ENCODE data around the gene ASMTL.
A peak's percentile ranks its signal among the peaks of the same experiment; 100 is the strongest.

Gene ASMTL

DNA sequence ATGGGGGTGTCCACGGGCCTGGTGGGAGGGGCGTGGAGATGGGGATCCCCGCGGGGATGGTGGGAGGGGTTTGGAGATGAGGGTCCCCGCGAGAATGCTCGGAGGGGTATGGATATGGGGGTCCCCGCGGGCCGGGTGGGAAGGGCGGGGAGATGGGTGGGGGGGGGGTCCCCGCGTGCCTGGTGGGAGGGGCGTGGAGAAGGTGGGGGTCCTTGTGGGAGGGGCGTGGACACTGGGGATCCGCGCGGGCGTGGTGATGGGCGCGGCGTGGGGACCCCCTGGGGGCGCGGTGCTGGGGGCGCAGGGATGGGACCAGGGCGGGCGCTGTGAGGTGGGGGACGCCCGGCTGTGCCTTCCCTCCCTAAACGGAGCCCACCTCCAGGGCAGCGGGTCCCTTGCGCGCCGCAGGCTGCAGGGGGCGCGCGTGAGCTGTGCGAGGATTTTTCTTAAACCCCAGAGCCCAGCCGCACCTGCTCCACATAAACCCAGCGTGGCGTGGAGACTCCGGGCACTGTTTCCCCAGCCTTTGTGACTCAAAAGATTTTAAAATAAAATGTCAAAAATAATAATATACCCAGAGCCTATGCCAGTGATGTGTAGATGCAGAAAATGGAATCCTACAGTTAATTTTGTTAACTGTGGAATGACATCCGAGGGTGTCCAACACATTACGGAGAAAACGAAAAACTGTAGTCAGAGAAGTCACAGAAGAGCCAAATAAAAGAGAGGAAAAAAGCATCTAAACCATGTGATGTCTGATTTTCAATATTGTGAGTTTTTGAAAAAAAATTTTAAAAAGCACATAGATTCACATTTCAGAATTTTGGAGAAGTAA, 1.5 kb upstream of the ASMTL start:
- DNase-seq (ENCODE audit: low spot score) = peak; percentile 91

DNA sequence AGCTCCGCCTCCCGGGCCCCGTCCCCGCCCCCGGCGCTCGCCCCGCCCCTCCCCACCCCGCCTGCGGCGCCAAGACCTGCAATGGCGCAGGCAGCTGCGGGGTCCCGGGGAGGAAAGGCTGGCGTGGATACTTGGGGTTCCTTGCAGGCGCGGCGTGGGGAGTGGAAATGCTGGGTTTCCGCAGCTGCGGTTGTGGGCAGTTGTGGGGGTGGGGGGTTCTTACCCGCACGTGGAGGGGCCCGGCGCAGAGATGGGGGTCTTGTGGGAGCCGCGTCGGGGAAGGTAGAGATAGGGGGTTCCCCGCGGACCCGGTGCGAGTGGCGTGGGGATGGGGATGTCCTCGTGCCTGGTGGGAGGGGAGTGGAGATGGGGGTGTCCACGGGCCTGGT, 680 bp upstream of the ASMTL start:
- no peak for DNase-seq (ENCODE audit: low spot score)

DNA sequence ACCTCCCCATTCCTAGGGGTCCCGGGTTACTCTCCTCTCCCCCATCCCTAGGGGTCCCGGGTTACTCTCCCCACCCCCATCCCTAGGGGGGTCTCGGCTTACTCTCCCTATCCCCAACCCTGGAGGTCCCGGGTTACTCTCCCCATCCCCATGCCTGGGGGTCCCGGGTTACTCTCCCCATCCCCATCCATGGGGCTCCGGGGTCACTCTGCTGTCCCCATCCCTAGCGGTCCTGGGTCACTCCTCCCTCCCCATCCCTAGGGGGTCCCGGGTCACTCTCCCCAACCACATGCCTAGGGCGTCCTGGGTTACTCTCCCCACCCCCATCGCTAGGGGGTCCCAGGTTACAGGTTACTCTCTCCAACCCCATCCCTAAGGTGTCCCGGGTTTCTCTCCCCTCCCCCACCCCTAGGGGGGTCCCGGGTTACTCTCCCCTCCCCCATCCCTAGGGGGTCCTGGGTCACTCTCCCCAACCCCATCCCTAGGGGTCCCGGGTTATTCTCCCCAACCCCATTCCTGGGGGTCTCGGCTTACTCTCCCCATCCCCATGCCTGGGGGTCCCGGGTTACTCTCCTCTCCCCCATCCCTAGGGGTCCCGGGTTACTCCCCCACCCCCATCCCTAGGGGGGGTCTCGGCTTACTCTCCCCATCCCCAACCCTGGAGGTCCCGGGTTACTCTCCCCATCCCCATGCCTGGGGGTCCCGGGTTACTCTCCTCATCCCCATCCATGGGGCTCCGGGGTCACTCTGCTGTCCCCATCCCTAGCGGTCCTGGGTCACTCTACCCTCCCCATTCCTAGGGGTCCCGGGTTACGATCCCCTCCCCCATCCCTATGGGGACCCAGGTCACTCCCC, 821 bp downstream of the ASMTL start:
- DNase-seq (ENCODE audit: low spot score) = peak; percentile 54

DNA sequence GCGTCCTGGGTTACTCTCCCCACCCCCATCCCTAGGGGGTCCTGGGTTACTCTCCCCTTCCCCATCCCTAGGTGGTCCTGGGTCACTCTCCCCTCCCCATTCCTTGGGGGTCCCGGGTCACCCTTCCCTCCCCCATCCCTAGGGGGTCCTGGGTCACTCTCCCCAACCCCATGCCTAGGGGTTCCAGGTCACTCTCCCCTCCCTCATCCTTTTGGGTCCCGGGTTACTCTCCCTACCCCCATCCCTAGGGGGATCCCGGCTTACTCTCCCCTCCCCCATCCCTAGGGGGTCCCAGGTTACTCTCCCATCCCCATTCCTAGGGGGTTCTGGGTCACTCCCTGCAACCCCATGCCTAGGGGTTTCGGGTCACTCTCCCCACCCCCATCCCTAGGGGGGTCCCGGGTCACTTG, 1.5 kb downstream of the ASMTL start:
- DNase-seq (ENCODE audit: low spot score) = no peak

GRCh38 chrX:1450361-1451161, 2.1 kb downstream of the ASMTL start:
- DNase-seq (ENCODE audit: low spot score) = peak; percentile 41

GRCh38 chrX:1449823-1450149, 2.9 kb downstream of the ASMTL start:
- DNase-seq (ENCODE audit: low spot score) = no peak

DNA sequence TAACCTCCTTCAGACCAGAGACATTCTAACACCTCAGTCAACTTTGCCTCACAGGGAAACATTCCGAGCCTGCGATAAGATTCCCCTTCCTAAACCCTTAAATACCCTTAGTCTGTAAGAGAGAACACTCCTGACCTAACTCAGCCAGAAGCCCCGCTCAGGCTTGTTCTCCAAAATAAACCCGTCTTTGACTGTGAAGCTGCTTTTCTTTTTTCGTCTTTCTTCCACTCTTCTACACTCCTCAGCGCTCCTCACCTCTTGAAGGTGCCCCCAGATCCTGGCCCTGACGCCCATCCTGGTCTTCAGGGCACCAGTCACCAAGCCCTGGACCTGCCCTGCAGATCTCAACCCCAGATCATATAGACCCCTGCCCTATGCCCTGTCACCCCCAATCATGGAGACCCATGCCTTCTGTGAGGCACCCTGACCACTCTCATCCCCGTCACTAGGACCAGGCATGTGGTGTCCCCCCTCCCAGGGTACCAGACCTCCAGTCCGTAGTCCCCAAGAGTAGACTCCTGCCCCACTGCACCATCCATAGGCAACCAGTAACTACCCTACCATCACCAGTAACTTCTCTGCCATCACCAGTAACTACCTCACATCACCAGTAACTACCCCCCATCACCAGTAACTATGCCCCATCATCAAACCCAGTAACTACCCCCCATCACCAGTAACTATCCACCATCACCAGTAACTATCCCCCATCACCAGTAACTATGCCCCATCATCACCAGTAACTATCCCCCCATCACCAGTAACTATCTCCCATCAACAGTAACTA, 3.5 kb downstream of the ASMTL start:
- DNase-seq (ENCODE audit: low spot score) = peak; percentile 25

DNA sequence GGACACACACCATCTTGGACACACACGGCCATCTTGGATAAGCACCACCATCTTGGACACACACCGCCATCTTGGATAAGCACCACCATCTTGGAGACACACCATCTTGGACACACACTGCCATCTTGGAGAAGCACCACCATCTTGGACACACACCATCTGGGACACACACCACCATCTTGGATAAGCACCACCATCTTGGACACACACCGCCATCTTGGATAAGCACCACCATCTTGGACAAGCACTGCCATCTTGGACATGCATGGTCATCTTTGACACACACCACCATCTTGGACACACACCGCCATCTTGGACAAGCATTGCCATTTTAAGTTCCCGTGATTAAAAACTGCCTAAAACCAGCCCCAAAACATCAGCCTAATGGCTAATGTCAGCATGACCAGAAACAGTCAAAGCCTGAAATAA, 4.1 kb downstream of the ASMTL start:
- peak; percentile 17 for DNase-seq (ENCODE audit: low spot score)

- DNase-seq (ENCODE audit: low spot score) = peak; percentile 21
Measured at GRCh38 chrX:1447969-1448572, 4.6 kb downstream of the ASMTL start.

DNA sequence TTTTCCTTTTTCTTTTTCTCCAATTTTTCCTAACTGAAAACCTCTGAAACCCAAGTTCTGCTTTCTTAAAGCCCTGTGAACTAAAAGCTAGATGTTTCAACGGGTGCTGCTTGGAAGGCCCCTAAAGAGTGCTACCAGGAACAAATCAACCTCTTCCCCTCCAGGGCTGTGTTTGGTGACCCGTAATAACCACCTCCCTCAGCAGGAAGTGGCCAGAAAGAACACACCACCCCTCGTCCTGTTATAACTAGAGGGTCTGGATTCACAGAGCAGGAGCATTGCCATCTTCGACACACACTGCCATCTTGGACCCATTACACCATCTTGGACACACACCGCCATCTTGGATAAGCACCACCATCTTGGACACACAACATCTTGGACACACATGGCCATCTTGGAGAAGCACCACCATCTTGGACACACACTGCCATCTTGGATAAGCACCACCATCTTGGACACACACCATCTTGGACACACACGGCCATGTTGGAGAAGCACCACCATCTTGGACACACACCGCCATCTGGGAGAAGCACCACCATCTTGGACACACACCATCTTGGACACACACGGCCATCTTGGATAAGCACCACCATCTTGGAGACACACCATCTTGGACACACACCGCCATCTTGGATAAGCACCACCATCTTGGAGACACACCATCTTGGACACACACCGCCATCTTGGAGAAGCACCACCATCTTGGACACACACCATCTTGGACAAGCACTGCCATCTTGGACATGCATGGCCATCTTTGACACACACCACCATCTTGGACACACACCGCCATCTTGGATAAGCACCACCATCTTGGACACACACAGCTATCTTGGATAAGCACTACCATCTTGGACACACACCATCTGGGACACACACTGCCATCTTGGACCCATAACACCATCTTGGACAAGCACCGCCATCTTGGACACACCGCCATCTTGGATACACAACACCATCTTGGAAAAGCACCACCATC, 5.4 kb downstream of the ASMTL start:
- DNase-seq (ENCODE audit: low spot score) = peak; percentile 24

DNA sequence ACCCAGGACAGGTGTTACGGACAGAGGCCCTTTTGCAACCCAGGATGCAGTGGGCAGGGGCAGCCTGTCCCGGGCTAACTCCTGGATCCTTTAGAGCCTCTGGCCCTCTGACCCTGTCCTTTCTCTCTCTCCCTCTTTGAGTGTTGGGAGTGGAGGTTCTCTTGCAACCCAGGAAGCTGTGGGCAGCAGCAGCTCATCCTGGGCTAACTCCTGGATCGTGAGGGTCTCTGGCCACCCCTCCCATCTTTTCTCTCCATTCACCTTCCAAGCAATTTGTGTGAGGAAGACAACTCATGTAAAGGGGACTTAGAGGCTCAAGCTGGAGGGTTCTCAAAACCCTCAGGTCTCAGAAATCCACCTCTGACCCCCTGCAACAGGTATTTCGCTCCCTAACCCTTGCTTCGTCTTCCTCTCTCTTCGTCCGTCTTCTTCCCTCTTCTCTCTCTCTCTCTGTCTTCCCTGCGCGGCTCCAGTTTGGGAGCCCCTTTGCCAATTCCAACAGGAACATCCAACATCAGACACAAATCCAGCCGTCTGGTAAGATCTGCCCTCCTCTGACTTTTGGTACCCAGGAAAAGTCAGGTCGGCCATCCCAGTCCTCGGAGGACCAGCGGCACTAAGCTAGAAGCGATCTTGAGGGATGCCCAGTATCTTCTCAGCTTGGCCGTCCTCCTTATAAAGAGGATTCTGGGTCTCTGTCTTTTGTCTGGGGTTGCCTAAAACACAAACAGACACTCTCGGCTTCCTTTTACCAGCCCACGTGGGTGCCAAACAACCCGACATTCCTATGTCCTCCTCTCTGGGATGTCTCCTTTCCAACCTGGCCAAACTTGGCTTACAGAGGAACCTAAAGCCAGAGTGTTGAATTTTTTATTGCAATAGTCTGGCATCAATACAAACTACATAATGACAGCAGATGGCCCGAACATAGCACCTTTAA, 7.9 kb downstream of the ASMTL start:
- peak; percentile 14 for DNase-seq (ENCODE audit: low spot score)

DNA sequence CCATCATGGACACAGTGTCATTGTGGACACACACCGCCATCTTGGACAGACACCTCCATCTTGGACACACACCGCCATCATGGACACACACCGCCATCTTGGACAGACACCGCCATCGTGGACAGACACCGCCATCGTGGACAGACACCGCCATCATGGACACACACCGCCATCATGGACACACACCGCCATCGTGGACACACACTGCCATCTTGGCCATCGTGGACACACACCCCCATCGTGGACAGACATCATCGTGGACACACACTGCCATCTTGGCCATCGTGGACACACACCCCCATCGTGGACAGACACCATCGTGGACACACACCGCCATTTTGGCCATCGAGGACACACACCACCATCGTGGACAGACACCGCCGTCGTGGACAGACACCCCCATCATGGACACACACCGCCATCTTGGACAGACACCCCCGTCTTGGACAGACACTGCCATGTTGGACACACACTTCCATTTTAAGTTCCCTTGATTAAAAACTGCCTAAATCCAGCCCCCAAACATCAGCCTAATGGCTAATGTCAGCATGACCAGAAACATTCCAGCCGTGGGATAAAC, 9.1 kb downstream of the ASMTL start:
- peak; percentile 33 for DNase-seq (ENCODE audit: low spot score)

- DNase-seq (ENCODE audit: low spot score) = peak; percentile 29
Measured at GRCh38 chrX:1442724-1443367, 9.9 kb downstream of the ASMTL start.

DNA sequence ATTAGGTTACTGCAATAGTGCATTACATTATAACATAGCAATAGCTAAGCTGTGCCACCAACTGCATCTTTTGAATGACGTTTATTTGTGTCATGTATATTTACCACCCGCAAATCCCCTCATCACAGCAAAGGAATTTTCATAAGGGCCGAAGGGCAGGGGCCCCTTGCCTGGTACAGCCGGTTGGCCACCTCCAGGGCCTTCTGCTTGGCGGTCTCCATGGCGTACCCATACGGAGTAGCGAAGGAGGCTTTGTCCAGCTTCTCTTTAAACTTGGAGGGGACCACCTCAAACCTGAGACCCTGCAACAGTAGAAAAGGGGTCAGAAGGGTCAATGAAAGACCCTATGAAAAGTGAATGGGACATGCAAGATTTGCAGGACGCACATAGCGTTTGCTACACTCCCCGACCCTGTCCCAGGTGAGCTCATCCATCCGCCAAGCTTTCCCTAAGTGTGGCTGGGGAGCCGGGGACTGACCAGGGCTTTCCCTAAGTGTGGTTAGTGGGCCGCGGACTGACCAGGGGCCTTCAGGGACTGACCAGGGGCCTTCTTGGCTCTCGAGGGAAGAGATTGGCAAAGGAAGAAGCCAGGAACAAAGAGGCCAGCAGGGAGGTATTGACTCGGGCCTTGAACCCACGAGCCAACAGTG, 10.6 kb downstream of the ASMTL start:
- peak; percentile 35 for DNase-seq (ENCODE audit: low spot score)

DNA sequence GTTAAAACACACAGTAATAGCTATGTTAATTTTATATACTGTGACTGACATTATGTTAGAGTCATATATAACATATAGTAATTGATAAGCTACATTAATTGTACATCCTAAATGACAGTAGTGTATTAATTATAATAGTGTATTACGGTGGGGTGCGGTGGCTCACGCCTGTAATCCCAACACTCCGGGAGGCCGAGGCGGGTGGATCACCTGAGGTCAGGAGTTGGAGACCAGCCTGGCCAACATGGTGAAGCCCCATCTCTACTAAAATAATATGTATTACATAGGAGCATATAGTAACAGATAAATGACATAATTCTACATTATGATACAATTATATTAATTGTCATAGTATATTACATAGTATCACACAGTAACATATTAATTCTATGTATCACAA, 12.2 kb downstream of the ASMTL start:
- DNase-seq (ENCODE audit: low spot score) = no peak

DNA sequence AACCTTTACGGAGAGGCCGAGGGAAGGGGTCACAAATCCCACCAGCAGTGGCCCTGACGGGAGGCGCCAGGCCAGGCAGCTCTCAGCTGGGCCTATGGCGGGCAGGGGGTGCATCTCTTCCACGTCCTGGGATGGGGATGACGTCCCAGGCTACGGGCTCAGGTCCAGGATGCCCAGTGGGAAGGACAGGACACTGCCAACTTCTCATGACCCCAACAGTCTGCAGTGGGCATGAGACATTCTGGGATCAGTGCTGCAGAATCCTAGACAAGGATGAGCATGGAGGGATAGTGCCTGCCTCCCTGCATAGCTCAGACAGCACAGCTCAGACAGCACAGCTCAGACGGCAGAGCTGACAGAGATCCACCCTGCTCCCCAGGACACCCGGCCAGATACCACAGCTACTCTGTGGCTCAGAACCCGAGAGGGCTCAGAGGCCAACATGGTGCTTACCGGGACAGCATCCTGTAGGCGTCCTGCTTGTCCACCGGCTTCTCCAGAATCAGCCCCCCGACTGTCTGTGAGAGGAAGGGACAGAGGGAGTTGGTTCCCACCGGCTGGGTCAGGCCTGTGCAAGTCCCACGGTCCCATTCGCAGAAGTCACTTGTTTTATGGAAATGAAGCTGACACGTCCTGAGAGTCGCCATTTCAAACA, 17.3 kb downstream of the ASMTL start:
- peak; percentile 29 for DNase-seq (ENCODE audit: low spot score)

- DNase-seq (ENCODE audit: low spot score) = no peak
Measured at GRCh38 chrX:1434871-1435240, 17.9 kb downstream of the ASMTL start.

Measured in ecto neural progenitor cell (in vitro differentiated cells).